ENCODE measurements around the gene CEL. TPM values are rescaled to one million over a fixed set of nuclear protein-coding genes. Genes with fewer than 3 reads are reported as not detected.
"Not testable (repeated sequence)": the region's sequence is repeated elsewhere in the genome, so short reads cannot be mapped to it uniquely, and the experiment has no call there.

CEL gene
- total RNA-seq: 0.07 and 0.18 TPM in 2 replicates

- not testable (repeated sequence) for DNase-seq (ENCODE audit: low read depth, low spot score)
Observed at GRCh38 chr9:133061764-133062145, at the start of gene CEL. Gene CEL, plus strand, starts transcription at chr9:133061981. Its CDS starts 22 bp downstream, at chr9:133062003.

GRCh38 chr9:133014696-133015095 is 47.1 kb upstream of the CEL start:
- DNase-seq (ENCODE audit: low read depth, low spot score): no peak

DNA sequence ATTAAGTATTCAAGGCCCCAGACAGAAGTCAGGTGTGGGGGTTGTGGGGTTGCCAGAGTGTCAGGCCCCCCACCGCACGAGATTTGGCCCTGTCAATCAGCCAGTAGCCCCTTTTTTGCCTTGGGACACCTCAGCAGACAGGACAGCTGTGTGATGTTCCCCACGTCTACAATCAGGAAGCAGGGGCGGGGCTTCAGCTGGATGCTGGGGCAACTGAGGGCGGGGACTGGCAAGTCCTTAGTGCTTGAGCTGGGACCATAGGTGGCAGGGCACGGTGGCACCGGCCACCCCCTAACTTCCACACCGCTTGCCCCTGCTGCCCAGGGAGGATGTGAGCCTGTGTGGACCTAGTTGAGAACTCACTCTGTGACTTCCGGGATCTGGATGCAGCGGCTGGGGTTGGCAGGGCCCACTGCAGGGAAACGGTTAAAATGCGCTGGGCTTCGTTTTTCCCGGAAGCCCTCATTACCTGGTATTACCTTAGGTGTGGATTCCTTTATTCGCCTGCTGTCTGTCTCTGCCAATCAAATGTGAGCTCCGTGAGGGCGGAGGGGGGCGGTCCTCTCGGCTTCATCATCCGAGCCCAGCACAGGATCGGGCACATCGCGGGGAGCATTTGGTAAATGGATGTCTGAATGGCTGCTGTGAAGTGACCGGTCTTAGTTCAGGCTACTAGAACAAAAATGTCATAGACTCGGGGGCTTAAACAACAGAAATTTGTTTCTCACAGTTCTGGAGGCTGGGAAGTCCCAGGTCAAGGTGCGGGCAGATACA is 38.5 kb upstream of the CEL start:
- no peak for DNase-seq (ENCODE audit: low read depth, low spot score)

GRCh38 chr9:133026426-133026825 is 35.4 kb upstream of the CEL start:
- DNase-seq (ENCODE audit: low read depth, low spot score): no peak

- DNase-seq (ENCODE audit: low read depth, low spot score): no peak
Observed at GRCh38 chr9:133027134-133027533, 34.6 kb upstream of the CEL start.

GRCh38 chr9:133028221-133028620 is 33.6 kb upstream of the CEL start:
- no peak for DNase-seq (ENCODE audit: low read depth, low spot score)

GRCh38 chr9:133029994-133030316 is 31.8 kb upstream of the CEL start:
- no peak for DNase-seq (ENCODE audit: low read depth, low spot score)

GRCh38 chr9:133030317-133031129 is 31.3 kb upstream of the CEL start, which contains the start of gene GTF3C5:
Gene GTF3C5, plus strand, starts transcription at chr9:133030997. Its CDS starts 15 bp downstream, at chr9:133031012.
- peak; percentile 97 for DNase-seq (ENCODE audit: low read depth, low spot score)

DNA sequence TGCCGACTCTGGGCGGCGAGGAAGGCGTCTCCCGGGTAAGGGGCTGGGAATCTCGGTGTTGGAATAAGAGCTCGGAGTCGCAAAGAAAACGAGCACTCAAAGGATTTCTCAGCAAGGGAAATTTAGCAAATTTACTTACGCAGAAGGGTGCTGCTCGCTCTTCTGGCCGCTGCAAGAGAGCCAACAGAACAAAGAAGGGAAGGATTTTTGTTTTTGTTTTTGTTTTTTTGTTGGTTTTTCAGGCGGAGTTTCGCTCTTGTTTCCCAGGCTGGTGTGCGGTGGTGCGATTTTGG is 30.7 kb upstream of the CEL start:
- DNase-seq (ENCODE audit: low read depth, low spot score): no peak

GRCh38 chr9:133031496-133031911 is 30.3 kb upstream of the CEL start:
- no peak for DNase-seq (ENCODE audit: low read depth, low spot score)

- DNase-seq (ENCODE audit: low read depth, low spot score): no peak
Observed at GRCh38 chr9:133032171-133032570, 29.6 kb upstream of the CEL start.

DNA sequence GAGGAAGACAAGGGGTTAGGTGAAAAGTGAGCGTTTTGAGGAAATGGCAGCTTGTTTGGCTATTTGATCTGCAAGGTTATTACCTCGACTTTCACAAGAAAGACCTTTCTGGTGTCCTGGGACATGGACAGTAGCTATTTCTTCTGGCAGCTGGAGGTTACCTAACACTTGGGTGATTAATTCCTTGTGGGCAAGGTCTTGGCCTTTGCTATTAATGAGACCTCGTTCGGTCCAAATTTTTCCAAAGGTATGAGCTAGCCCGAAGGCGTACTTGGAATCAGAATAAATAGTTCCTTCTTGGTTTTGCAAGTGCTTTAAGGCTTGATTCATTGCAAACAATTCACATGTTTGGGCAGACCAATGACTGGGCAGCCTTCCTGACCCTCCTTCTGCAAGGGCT is 26.1 kb upstream of the CEL start:
- DNase-seq (ENCODE audit: low read depth, low spot score): no peak

DNA sequence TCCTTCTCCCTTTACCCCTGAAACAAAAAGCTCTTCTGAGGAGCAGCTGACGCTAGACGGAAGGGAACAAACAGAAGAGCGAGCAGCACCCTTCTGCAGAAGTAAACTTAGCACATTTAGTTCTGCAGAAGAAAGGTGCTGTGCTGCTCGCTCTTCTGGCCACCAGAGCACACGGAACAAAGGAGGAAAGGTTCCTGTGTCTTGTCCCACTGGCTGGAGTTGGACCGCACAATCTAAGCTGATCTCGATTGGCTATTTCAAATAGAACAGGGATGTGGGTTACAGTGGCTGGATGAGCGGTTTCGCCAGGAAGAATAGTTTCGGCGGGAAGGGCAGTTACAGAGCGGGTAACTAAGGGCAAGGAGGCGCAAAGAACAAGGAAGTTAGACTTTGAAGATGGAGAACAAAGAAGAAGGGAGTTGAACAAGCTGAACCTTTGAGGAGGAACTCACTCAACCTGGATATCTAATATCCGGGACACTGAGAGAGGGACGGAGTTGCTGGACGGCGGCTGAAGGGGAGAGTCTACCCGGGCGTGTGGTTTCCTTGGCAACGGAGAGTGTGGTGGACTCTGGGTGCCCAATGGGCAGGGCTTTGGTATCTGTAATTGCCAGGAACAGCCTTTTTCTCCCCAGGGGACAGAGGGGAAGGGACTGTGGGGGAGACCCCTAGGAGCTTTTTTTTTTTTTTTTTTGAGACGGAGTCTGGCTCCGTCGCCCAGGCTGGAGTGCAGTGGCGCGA is 23.8 kb upstream of the CEL start:
- DNase-seq (ENCODE audit: low read depth, low spot score): no peak

DNA sequence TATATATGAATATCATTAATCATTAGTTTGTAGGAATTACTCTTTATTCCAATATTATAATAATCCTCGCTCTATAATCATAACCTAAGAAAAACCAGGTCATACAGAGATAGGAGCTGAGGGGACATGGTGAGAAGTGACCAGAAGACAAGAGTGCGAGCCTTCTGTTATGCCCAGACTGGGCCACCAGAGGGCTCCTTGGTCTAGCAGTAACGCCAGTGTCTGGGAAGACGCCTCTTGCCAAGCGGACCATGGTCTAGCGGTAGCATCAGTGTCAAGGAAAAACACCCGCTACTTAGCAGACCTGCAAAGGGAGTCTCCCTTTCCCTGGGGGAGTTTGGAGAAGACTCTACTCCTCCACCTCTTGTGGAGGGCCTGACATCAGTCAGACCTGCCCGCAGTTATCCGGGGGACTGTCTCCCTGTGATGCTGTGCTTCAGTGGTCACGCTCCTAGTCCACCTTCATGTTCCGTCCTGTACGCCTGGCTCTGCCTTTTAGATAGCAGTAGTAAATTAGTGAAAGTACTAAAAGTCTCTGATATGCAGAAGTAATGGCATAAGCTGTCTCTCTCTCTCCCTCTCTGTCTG is 20.8 kb upstream of the CEL start:
- not testable (repeated sequence) for DNase-seq (ENCODE audit: low read depth, low spot score)

DNA sequence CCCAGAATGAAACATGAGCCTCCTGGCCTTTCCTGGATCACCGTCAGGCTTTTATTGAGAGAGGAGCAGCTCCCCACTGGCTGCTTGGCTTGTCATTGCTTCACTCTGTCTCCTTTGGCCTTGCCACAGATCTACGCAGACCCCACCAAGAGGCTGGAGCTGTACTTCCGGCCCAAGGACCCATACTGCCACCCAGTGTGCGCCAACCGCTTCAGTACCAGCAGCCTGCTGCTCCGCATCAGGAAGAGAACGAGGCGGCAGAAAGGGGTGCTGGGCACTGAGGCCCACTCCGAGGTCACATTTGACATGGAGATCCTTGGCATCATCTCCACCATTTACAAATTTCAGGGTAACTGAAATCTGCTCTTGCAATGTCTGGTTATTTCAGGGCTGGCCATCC is 19.8 kb upstream of the CEL start:
- no peak for DNase-seq (ENCODE audit: low read depth, low spot score)

GRCh38 chr9:133042676-133043075 is 19.1 kb upstream of the CEL start:
- no peak for DNase-seq (ENCODE audit: low read depth, low spot score)

DNA sequence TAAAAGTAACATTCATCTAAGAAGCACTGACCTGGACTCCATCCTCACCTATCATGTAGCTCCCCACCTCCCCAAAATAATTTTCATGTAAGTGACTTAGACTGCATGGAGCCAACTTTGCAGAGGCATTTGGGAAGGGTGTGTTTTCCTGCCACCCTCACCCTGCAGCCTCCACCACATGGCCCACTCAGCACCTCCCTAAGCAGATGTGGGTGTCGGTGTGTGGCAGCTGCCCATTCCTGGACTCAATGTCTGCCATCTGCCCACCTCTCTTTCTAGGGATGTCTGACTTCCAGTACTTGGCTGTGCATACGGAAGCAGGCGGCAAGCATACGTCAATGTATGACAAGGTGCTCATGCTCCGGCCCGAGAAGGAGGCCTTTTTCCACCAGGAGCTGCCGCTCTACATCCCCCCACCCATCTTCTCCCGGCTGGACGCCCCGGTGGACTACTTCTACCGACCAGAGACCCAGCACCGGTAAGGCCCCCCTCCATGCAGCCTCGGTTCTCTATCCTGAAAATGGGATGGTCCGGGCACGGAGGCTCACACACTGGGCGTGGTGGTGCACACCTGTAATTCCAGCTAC is 18.2 kb upstream of the CEL start:
- DNase-seq (ENCODE audit: low read depth, low spot score): no peak

DNA sequence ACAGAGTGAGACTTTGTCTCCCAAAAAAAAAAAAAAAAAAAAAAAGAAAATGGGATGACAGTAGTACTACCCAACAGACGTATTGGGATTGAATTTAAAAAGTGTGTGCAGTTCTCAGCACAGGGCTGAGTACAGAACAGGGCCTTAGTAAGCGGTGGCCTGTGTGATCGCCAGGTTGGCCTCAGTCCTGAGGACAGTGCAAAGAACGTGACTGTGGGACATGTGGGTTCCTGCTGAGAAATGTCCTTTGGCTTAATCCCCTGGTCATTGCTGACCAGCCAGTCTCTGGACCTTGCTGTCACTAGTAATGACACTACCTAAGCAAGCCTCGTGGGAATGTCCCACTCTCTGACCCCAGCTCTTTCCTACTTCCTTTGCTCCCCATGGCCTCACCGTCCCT is 17.7 kb upstream of the CEL start:
- no peak for DNase-seq (ENCODE audit: low read depth, low spot score)

DNA sequence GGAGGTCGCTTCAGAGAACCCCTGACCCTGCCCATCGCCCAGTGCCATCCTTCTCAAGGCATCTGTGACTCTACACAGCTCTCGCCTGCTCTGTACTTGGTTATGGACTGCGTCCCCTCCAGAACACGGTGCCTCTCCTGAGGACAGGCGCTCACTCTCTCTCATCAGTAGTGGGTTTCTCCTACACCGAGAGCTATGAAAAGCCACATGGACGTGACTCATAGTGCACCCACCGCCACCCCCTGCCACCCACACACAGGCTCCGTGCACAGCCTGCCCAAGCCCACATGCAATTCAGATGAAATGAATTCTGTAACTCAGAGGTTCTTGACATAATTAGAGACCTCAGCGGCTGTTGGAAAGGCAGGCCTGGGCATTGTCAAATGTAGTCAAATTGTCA is 17.1 kb upstream of the CEL start:
- no peak for DNase-seq (ENCODE audit: low read depth, low spot score)

- no peak for DNase-seq (ENCODE audit: low read depth, low spot score)
Observed at GRCh38 chr9:133045132-133045531, 16.6 kb upstream of the CEL start.

GRCh38 chr9:133046196-133046899 is 15.4 kb upstream of the CEL start:
- no peak for DNase-seq (ENCODE audit: low read depth, low spot score)
